ENCODE data around the gene GPR22.

The GPR22 gene

DNA sequence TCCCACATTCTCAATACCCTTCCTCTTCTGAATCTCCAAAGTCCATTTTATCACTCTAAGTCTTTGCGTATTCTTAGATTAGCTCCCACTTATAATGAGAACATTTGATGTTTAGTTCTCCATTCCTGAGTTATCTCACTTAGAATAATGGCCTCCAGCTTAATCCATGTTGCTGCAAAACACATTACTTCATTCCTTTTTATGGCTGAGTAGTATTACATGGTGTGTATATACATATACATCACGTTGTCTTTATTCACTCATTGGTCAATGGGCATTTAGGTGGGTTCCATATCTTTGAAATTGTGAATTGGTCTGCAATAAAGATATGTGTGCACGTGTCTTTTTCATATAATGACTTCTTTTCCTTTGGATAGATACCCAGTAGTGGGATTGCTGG is 32.3 kb downstream of the GPR22 start:
- in situ Hi-C loops (cut with MboI; ENCODE audit: low pct_unique_long_range_greater_than_20kb, low sequenced_read_pairs, unreplicated experiment) = no loop called here
- TF ChIP-seq, protein P1, sequence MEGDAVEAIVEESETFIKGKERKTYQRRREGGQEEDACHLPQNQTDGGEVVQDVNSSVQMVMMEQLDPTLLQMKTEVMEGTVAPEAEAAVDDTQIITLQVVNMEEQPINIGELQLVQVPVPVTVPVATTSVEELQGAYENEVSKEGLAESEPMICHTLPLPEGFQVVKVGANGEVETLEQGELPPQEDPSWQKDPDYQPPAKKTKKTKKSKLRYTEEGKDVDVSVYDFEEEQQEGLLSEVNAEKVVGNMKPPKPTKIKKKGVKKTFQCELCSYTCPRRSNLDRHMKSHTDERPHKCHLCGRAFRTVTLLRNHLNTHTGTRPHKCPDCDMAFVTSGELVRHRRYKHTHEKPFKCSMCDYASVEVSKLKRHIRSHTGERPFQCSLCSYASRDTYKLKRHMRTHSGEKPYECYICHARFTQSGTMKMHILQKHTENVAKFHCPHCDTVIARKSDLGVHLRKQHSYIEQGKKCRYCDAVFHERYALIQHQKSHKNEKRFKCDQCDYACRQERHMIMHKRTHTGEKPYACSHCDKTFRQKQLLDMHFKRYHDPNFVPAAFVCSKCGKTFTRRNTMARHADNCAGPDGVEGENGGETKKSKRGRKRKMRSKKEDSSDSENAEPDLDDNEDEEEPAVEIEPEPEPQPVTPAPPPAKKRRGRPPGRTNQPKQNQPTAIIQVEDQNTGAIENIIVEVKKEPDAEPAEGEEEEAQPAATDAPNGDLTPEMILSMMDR (IDR thresholded peaks at IDR 0.05; ENCODE audit: extremely low read depth, insufficient read depth, missing control alignments) = no peak
- DNase-seq (ENCODE audit: low spot score) = no peak

DNA sequence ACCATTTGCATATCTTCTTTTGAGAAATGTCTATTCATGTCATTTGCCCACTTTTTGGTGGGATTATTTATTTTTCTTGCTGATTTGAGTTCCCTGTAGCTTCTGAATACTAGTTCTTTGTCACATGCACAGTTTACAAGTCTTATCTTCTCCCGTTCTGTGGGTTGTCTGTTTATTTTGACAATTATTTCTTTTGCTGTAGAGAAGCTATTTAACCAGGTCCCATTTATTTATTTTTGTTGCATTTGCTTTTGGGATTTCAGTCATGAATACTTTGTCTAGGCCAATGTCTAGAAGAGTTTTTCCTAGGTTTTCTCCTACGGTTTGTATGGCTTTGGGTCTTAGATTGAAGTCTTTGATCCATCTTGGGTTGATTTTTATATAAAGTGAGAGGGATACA is 32.9 kb downstream of the GPR22 start:
- no peak for DNase-seq (ENCODE audit: low spot score)
- TF ChIP-seq, protein P1 (IDR thresholded peaks at IDR 0.05; ENCODE audit: extremely low read depth, insufficient read depth, missing control alignments) = no peak
- in situ Hi-C loops (cut with MboI; ENCODE audit: low pct_unique_long_range_greater_than_20kb, low sequenced_read_pairs, unreplicated experiment) = no loop called here

DNA sequence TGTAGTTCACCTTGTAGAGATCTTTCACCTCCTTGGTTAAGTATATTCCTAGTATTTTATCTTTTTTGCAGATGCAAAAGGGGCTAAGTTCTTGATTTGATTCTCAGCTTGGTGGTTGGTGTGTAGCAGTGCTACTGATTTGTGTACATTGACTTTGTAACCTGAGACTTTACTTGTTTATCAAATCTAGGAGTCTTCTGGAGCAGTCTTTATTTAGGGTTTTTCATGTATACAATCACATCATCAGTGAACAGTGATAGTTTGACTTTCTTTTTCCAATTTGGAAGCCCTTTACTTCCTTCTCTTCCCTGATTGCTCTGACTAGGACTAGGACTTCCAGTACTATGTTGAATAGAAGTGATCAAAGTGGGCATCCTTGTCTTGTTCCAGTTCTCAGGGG is 33.8 kb downstream of the GPR22 start:
- no peak for DNase-seq (ENCODE audit: low spot score)
- in situ Hi-C loops (cut with MboI; ENCODE audit: low pct_unique_long_range_greater_than_20kb, low sequenced_read_pairs, unreplicated experiment) = no loop called here
- TF ChIP-seq, protein P1 (IDR thresholded peaks at IDR 0.05; ENCODE audit: extremely low read depth, insufficient read depth, missing control alignments) = no peak

DNA sequence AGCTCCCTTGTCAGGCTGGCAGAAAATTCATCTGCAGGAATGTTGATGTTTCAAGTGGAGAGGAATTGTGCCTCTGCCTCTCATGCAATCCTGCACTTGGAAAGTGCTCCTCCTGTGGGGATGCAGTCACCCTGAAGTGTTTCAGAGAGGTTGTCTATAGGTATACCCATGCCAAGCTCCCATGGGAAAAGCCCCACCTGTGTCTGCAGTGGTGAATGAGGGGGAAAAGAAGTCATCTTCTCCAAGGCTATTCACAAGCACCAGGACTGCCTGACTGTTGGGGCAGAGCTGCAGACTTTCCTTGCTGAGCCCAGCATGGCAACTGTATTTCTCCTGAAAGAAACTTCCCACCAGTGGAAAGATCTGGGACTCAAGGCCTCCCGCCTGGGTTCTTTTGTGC is 35.5 kb downstream of the GPR22 start:
- no peak for DNase-seq (ENCODE audit: low spot score)
- TF ChIP-seq, protein P1 (IDR thresholded peaks at IDR 0.05; ENCODE audit: extremely low read depth, insufficient read depth, missing control alignments) = no peak
- in situ Hi-C loops (cut with MboI; ENCODE audit: low pct_unique_long_range_greater_than_20kb, low sequenced_read_pairs, unreplicated experiment) = no loop called here

DNA sequence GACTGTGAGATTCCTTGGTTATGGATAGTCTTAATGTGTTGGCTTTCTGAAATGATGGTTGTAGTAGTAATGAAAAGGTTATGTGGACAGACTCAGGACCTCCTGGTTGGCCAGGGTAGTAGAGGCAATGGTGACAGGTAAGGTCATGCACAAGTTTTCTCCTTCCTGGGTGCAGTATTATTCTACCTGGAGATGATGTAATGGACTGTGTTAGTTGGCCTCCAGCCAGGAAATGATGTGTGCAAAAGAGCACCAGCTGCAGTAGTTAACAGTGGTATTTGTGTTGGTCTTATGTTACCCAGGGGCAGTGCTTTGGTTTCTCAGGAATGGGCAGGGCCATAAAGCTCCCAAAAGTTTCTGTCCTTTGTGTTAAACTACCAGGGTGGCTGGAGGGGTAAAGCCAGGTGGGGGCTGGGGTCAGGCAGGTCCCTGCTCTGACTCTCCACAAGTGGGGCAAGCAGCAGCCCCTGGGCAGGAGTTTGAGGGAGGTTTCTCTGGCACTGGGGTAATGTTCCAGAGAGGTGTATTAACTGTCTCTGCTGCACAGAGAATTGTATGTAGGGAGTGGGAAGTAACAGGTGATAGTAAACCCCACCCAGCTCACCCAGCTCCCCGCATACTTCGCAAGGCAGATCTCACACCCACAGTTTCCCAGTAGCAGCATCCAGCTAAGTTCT is 36.3 kb downstream of the GPR22 start:
- no peak for DNase-seq (ENCODE audit: low spot score)
- TF ChIP-seq, protein P1 (IDR thresholded peaks at IDR 0.05; ENCODE audit: extremely low read depth, insufficient read depth, missing control alignments) = no peak
- in situ Hi-C loops (cut with MboI; ENCODE audit: low pct_unique_long_range_greater_than_20kb, low sequenced_read_pairs, unreplicated experiment) = no loop called here

DNA sequence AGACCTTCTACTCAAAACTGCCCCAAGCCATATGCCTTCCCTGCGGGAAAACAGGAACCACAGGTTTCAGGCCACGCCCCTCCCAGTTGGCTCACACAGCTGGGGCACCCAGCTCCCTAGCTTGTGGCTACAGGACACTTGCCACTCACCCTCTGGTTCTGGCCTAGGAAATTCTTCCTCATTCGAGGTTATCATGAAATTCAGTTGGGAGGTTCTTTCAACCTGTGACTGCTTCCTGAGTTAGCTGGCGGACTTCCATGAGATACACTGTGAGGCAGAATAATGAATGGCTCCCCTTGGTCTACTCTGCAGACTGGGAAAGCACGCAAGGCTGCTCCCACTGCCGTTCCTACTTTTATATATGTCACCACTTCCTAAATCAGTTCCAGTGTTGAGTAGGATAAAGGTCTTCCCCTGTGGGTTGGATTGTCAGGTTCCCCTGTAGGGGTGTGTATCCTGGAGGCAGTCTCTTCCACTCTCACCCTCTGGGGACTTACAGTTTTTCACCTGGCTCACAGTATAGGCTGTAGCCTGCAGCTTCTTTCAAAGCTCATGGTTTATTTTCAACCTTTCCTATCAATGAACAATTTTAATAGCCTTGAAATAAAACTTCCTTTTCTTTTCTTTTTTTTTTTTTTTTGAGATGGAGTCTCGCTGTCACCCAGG is 37.0 kb downstream of the GPR22 start:
- DNase-seq (ENCODE audit: low spot score) = no peak
- TF ChIP-seq, protein P1 (IDR thresholded peaks at IDR 0.05; ENCODE audit: extremely low read depth, insufficient read depth, missing control alignments) = no peak
- in situ Hi-C loops (cut with MboI; ENCODE audit: low pct_unique_long_range_greater_than_20kb, low sequenced_read_pairs, unreplicated experiment) = no loop called here
